ENCODE measurements around the gene SYNRG. TPM values are rescaled to one million over a fixed set of nuclear protein-coding genes. Genes with fewer than 3 reads are reported as not detected.

Gene SYNRG
- polyA plus RNA-seq, 1 donor (not counting 4 experiments of a cell fraction or from before 2014, with no cell fraction given), result 9.2 TPM

- Histone ChIP-seq H3K9me1 (ENCODE audit: control insufficient read depth, extremely low read depth, insufficient read depth, low read length) (no peaks in the 10 kb centered on the region), H3K27me3 (ENCODE audit: control insufficient read depth, extremely low read depth, insufficient read depth, low read length) (no peaks in the 10 kb centered on the region), H4K20me1 (ENCODE audit: control insufficient read depth, extremely low read depth, insufficient read depth, low read length) (no peaks in the 10 kb centered on the region), H3K79me2 (ENCODE audit: control insufficient read depth, insufficient read depth, low read length) (no peaks in the 10 kb centered on the region), H3K27ac (ENCODE audit: control insufficient read depth, insufficient read depth, low read length) (no peak overlapping the region), H3K9ac (ENCODE audit: control insufficient read depth, extremely low read depth, insufficient read depth, low read length) (no peak overlapping the region), H3K4me1 (ENCODE audit: control insufficient read depth, extremely low read depth, insufficient read depth, low read length) (no peaks in the 10 kb centered on the region), H3K9me3 (ENCODE audit: control insufficient read depth, low read depth, low read length) (no peaks in the 10 kb centered on the region), H3K36me3 (ENCODE audit: control insufficient read depth in 2 of 2, extremely low read depth in 1 of 2, insufficient read depth in 2 of 2, low read length in 2 of 2) (peaks cover under 1 to 6% of the 10 kb centered on the region in 2 experiments), H3K4me2 (ENCODE audit: control insufficient read depth, extremely low read depth, insufficient read depth, low read depth, low read length) (no peak overlapping the region), H3K4me3 (ENCODE audit: control insufficient read depth in 2 of 3, extremely low read depth in 1 of 3, insufficient read depth in 2 of 3, low read depth in 1 of 3, low read length in 3 of 3) (no peak overlapping the region), H2AFZ (ENCODE audit: control insufficient read depth, low read length) (no peak overlapping the region)
- TF ChIP-seq, protein P1, sequence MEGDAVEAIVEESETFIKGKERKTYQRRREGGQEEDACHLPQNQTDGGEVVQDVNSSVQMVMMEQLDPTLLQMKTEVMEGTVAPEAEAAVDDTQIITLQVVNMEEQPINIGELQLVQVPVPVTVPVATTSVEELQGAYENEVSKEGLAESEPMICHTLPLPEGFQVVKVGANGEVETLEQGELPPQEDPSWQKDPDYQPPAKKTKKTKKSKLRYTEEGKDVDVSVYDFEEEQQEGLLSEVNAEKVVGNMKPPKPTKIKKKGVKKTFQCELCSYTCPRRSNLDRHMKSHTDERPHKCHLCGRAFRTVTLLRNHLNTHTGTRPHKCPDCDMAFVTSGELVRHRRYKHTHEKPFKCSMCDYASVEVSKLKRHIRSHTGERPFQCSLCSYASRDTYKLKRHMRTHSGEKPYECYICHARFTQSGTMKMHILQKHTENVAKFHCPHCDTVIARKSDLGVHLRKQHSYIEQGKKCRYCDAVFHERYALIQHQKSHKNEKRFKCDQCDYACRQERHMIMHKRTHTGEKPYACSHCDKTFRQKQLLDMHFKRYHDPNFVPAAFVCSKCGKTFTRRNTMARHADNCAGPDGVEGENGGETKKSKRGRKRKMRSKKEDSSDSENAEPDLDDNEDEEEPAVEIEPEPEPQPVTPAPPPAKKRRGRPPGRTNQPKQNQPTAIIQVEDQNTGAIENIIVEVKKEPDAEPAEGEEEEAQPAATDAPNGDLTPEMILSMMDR (optimal IDR thresholded peaks at IDR 0.05 in 1 of 3, IDR thresholded peaks at IDR 0.05 in 1 of 3, conservative IDR thresholded peaks at IDR 0.05 in 1 of 3; ENCODE audit: extremely low read depth in 1 of 3, insufficient read depth in 2 of 3, low read length in 3 of 3), result no peak
- no peak for TF ChIP-seq EZH2 (IDR thresholded peaks at IDR 0.05; ENCODE audit: low read length)
- dilution Hi-C loops (cut with MboI; ENCODE audit: extremely low pct_ligation_motif_present, low sequenced_read_pairs), result no loop called here
- DNase-seq (ENCODE audit: low read depth, low spot score), result no peak
- FAIRE-seq, result no peak
Observed at GRCh38 chr17:37523715-37524219, 85.5 kb downstream of the SYNRG start.

DNA sequence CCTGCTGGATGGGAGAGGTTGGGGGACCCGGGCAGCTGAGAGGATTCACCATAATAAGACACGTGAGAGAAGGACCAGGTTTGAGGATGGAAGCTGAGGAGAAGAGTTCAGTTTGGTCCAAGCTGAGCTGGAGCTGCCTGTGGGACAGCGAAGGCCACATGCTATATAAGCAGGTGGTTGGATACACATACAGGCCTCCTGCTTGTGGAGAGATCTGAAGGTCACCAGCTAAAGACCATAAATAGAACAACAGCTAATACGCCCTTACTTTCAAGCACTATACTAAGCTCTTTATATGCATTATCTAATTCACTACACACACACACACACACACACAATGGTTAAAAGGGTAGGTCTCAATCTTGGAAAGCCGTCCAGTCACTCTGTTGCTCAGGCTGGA lies 87.4 kb downstream of the SYNRG start:
- Histone ChIP-seq H3K4me1 (ENCODE audit: control insufficient read depth, extremely low read depth, insufficient read depth, low read length) (no peaks in the 10 kb centered on the region), H3K4me2 (ENCODE audit: control insufficient read depth, extremely low read depth, insufficient read depth, low read depth, low read length) (no peak overlapping the region), H3K9ac (ENCODE audit: control insufficient read depth, extremely low read depth, insufficient read depth, low read length) (no peak overlapping the region), H3K27me3 (ENCODE audit: control insufficient read depth, extremely low read depth, insufficient read depth, low read length) (no peaks in the 10 kb centered on the region), H3K36me3 (ENCODE audit: control insufficient read depth in 2 of 2, extremely low read depth in 1 of 2, insufficient read depth in 2 of 2, low read length in 2 of 2) (peaks cover 3 to 6% of the 10 kb centered on the region in 2 experiments), H3K4me3 (ENCODE audit: control insufficient read depth in 2 of 3, extremely low read depth in 1 of 3, insufficient read depth in 2 of 3, low read depth in 1 of 3, low read length in 3 of 3) (no peak overlapping the region), H4K20me1 (ENCODE audit: control insufficient read depth, extremely low read depth, insufficient read depth, low read length) (no peaks in the 10 kb centered on the region), H3K9me3 (ENCODE audit: control insufficient read depth, low read depth, low read length) (no peaks in the 10 kb centered on the region), H2AFZ (ENCODE audit: control insufficient read depth, low read length) (no peak overlapping the region), H3K27ac (ENCODE audit: control insufficient read depth, insufficient read depth, low read length) (no peak overlapping the region), H3K9me1 (ENCODE audit: control insufficient read depth, extremely low read depth, insufficient read depth, low read length) (no peaks in the 10 kb centered on the region), H3K79me2 (ENCODE audit: control insufficient read depth, insufficient read depth, low read length) (no peaks in the 10 kb centered on the region)
- dilution Hi-C loops (cut with MboI; ENCODE audit: extremely low pct_ligation_motif_present, low sequenced_read_pairs), result no loop called here
- DNase-seq (ENCODE audit: low read depth, low spot score), result no peak
- FAIRE-seq, result no peak
- TF ChIP-seq EZH2 (IDR thresholded peaks at IDR 0.05; ENCODE audit: low read length), result no peak
- TF ChIP-seq, protein P1 (optimal IDR thresholded peaks at IDR 0.05 in 1 of 3, IDR thresholded peaks at IDR 0.05 in 1 of 3, conservative IDR thresholded peaks at IDR 0.05 in 1 of 3; ENCODE audit: extremely low read depth in 1 of 3, insufficient read depth in 2 of 3, low read length in 3 of 3), result no peak
